ENCODE measurements around the gene PRND.

GRCh38 chr20:4719190-4719589 is 2.5 kb upstream of the PRND start:
- TF ChIP-seq RARB (CRISPR knock-in tag; IDR thresholded peaks at IDR 0.05) = no peak
- TF ChIP-seq TOX (CRISPR knock-in tag; IDR thresholded peaks at IDR 0.05; ENCODE audit: borderline replicate concordance) = no peak
- no peak for TF ChIP-seq PATZ1 (CRISPR knock-in tag; IDR thresholded peaks at IDR 0.05; ENCODE audit: borderline replicate concordance)
- no peak for TF ChIP-seq PPARA (CRISPR knock-in tag; IDR thresholded peaks at IDR 0.05; ENCODE audit: borderline replicate concordance)
- no peak for TF ChIP-seq ZC3H10 (CRISPR knock-in tag; IDR thresholded peaks at IDR 0.05)
- no peak for TF ChIP-seq GLIS3 (CRISPR knock-in tag; IDR thresholded peaks at IDR 0.05)
- TF ChIP-seq ZFP3 (CRISPR knock-in tag; IDR thresholded peaks at IDR 0.05) = no peak
- TF ChIP-seq ZFP30 (CRISPR knock-in tag; IDR thresholded peaks at IDR 0.05) = no peak

Data from SK-N-SH treated with all-trans-retinoic acid at 6 μM for 48 hours (cell line).